Nephron (organoid): ENCODE results near the gene ADAMTS14.
A peak's percentile ranks its signal among the peaks of the same experiment; 100 is the strongest.
"Not testable (repeated sequence)": the region's sequence is repeated elsewhere in the genome, so short reads cannot be mapped to it uniquely, and the experiment has no call there.

Experiments used
- H3K27ac Mint-ChIP-seq, 3 experiments: 2 replicates each; pipeline ENCODE4 v1.8.0; 2020; ENCODE audit warnings: mixed read lengths in 3 of 3, mild to moderate bottlenecking in 2 of 3, moderate library complexity in 1 of 3
- H3K27me3 Mint-ChIP-seq: 2 replicates; pipeline ENCODE4 v1.8.0; 2021; ENCODE audit warnings: low read depth, mild to moderate bottlenecking, moderate library complexity, mixed read lengths
- H3K36me3 Mint-ChIP-seq: 2 replicates; pipeline ENCODE4 v1.8.0; 2020; ENCODE audit warnings: low read depth, mixed read lengths
- H3K4me1 Mint-ChIP-seq: 2 replicates; pipeline ENCODE4 v1.8.0; 2020; ENCODE audit warnings: mixed read lengths
- H3K4me3 Mint-ChIP-seq, 3 experiments: 2 replicates each; pipeline ENCODE4 v1.8.0; 2020; ENCODE audit warnings: mild to moderate bottlenecking in 3 of 3, mixed read lengths in 3 of 3, moderate library complexity in 2 of 3
- H3K9me3 Mint-ChIP-seq: 2 replicates; pipeline ENCODE4 v1.8.0; 2020; ENCODE audit warnings: mixed read lengths
- CTCF ChIP-seq, 3 experiments: fragments of 200-600 bp; sonication (generic); IDR thresholded peaks; one replicate each; pipeline ENCODE4 v1.5.0; 2021; ENCODE audit warnings: antibody characterized with exemption in 3 of 3; ENCODE audit not compliant: unreplicated experiment in 3 of 3

Gene ADAMTS14

GRCh38 chr10:70672165-70673042 lies at the start of gene ADAMTS14:
Gene ADAMTS14 (plus strand): TSS chr10:70672506. CDS start chr10:70672803, 297 bp downstream.
- Mint-ChIP-seq H3K4me1 (peaks cover 67% of the 10 kb centered on the region), H3K4me3 (peak within 1 kb of the TSS; percentile 74 to 84 (median 79)), H3K36me3 (no peaks in the 10 kb centered on the region), H3K9me3 (peaks cover 2% of the 10 kb centered on the region), H3K27ac (peak within 1 kb of the TSS in 2 of 3 experiments; percentile 56 to 61), H3K27me3 (peaks cover 51% of the 10 kb centered on the region)
- no peak for TF ChIP-seq CTCF (IDR thresholded peaks at IDR 0.05; ENCODE audit: unreplicated experiment in 3 of 3)

GRCh38 chr10:70622541-70622940 lies 49.8 kb upstream of the ADAMTS14 start:
- TF ChIP-seq CTCF (IDR thresholded peaks at IDR 0.05; ENCODE audit: unreplicated experiment in 3 of 3), result no peak
- no peaks in the 10 kb centered on the region for H3K27me3 Mint-ChIP-seq
- H3K36me3 Mint-ChIP-seq, result no peaks in the 10 kb centered on the region
- H3K4me3 Mint-ChIP-seq, result no peak overlapping the region
- H3K27ac Mint-ChIP-seq, result no peak overlapping the region
- H3K9me3 Mint-ChIP-seq, result peaks cover 33% of the 10 kb centered on the region
- peaks cover 8% of the 10 kb centered on the region for H3K4me1 Mint-ChIP-seq

- Mint-ChIP-seq H3K27ac (no peak overlapping the region), H3K9me3 (peaks cover 37% of the 10 kb centered on the region), H3K27me3 (no peaks in the 10 kb centered on the region), H3K36me3 (no peaks in the 10 kb centered on the region), H3K4me3 (no peak overlapping the region), H3K4me1 (peaks cover 5% of the 10 kb centered on the region)
- TF ChIP-seq CTCF (IDR thresholded peaks at IDR 0.05; ENCODE audit: unreplicated experiment in 3 of 3), result no peak
Observed at GRCh38 chr10:70622981-70623844, 49.1 kb upstream of the ADAMTS14 start.

GRCh38 chr10:70626056-70626455 lies 46.2 kb upstream of the ADAMTS14 start:
- Mint-ChIP-seq H3K4me1 (peaks cover 5% of the 10 kb centered on the region), H3K36me3 (no peaks in the 10 kb centered on the region), H3K4me3 (no peak overlapping the region), H3K27me3 (no peaks in the 10 kb centered on the region), H3K9me3 (peaks cover 26% of the 10 kb centered on the region), H3K27ac (peak overlapping the region in 2 of 3 experiments; percentile 8 to 36)
- no peak for TF ChIP-seq CTCF (IDR thresholded peaks at IDR 0.05; ENCODE audit: unreplicated experiment in 3 of 3)

GRCh38 chr10:70629338-70629737 lies 43.0 kb upstream of the ADAMTS14 start:
- no peak for TF ChIP-seq CTCF (IDR thresholded peaks at IDR 0.05; ENCODE audit: unreplicated experiment in 3 of 3)
- Mint-ChIP-seq H3K27ac (no peak overlapping the region), H3K9me3 (peaks cover 28% of the 10 kb centered on the region)

GRCh38 chr10:70631735-70632134 lies 40.6 kb upstream of the ADAMTS14 start:
- H3K36me3 Mint-ChIP-seq, H3K27me3 Mint-ChIP-seq, H3K27ac Mint-ChIP-seq, H3K4me3 Mint-ChIP-seq, H3K4me1 Mint-ChIP-seq: not testable (repeated sequence)
- peaks cover 21% of the 10 kb centered on the region for H3K9me3 Mint-ChIP-seq

More at GRCh38 chr10:70629338-70629737, 43.0 kb upstream of the ADAMTS14 start:
- Mint-ChIP-seq H3K27me3 (no peaks in the 10 kb centered on the region), H3K4me3 (no peak overlapping the region), H3K36me3 (no peaks in the 10 kb centered on the region), H3K4me1 (peaks cover under 1% of the 10 kb centered on the region)
